Subcutaneous adipose tissue (tissue), 4 donors: ENCODE measurements around the gene CRKL. TPM values are rescaled to one million over a fixed set of nuclear protein-coding genes. Genes with fewer than 3 reads are reported as not detected.

Experiments used
- total RNA-seq, 4 donors: library from RNA; depleted of rRNA; stranded (reverse); fragments of >200 nt; gene quantifications; one replicate each; pipeline ENCODE4 v1.1.0, GENCODE V29; 2016
- TF ChIP-seq, protein P1 (sequence below): fragments of 450-650 bp; IDR thresholded peaks from one replicate; pipeline ENCODE4 v1.5.1; 2016; ENCODE audit warnings: low read depth, mild to moderate bottlenecking, control low read depth, antibody characterized with exemption, moderate library complexity

The CRKL gene
- total RNA-seq, 4 donors from 2014 or later = 32.1 to 39.8 (median 35.9) TPM

DNA sequence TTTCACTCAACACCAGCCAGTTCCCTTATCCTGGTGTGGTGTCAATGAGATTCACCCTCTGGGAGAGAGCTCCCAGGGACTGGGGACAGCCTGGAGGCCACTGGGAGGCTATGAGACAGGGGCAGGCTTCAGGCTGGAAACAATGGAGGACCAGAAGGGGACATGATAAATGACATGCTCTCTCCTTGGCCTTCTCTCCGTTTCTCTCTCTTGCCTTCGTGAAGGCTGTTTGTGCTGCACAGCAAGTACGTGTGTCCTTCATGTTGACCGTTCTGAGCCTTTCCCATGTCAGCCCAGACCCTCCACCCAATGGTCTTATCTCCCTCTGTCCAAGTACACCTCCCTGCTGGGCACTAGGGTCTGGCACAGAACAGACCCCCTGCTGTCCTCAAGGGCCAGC is 63.3 kb downstream of the CRKL start:
- TF ChIP-seq, protein P1, sequence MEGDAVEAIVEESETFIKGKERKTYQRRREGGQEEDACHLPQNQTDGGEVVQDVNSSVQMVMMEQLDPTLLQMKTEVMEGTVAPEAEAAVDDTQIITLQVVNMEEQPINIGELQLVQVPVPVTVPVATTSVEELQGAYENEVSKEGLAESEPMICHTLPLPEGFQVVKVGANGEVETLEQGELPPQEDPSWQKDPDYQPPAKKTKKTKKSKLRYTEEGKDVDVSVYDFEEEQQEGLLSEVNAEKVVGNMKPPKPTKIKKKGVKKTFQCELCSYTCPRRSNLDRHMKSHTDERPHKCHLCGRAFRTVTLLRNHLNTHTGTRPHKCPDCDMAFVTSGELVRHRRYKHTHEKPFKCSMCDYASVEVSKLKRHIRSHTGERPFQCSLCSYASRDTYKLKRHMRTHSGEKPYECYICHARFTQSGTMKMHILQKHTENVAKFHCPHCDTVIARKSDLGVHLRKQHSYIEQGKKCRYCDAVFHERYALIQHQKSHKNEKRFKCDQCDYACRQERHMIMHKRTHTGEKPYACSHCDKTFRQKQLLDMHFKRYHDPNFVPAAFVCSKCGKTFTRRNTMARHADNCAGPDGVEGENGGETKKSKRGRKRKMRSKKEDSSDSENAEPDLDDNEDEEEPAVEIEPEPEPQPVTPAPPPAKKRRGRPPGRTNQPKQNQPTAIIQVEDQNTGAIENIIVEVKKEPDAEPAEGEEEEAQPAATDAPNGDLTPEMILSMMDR = no peak

- TF ChIP-seq, protein P1 = no peak
Measured at GRCh38 chr22:20980938-20981722, 63.9 kb downstream of the CRKL start.

DNA sequence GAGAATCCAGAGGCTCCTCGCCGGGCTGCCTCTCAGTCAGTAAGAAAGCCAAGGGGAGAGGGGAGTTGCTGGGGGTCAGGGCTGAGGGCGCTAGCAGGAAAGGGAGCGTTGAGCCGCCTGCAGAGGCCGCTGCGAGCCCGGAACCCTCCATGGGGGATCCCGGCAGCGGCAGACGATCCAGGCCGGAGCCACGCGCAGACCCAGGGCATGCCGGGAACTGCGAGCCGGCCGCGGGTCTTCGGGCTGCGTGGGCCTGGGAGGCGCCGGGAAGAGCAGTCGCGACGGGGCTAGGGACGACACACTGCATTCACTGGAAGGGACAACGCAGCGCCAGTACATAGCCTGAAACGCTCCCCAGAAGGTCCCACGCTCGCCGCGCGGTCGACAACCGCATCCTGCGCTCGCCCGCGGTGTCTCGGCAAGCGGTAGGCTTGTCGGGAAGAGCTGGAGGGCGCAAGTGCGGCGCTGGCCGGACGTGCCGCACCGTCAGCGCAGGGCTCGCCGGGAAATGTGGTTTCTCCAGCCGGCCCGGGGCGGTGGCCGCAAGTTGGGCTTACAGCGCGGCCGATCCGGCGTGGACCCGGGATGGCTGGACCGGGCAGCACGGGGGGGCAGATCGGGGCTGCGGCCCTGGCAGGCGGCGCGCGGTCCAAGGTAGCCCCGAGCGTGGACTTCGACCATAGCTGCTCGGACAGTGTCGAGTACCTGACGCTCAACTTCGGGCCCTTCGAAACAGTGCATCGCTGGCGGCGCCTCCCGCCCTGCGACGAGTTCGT is 64.8 kb downstream of the CRKL start, which contains the start of gene LZTR1:
Gene LZTR1, plus strand, starts transcription at position 511 of the 776 bp plus-strand sequence. Its CDS starts 75 bp downstream, at position 586.
- TF ChIP-seq, protein P1 = no peak

GRCh38 chr22:20982563-20982882 is 65.3 kb downstream of the CRKL start:
- TF ChIP-seq, protein P1 = no peak

- TF ChIP-seq, protein P1 = no peak
Measured at GRCh38 chr22:20983081-20983771, 66.0 kb downstream of the CRKL start.

DNA sequence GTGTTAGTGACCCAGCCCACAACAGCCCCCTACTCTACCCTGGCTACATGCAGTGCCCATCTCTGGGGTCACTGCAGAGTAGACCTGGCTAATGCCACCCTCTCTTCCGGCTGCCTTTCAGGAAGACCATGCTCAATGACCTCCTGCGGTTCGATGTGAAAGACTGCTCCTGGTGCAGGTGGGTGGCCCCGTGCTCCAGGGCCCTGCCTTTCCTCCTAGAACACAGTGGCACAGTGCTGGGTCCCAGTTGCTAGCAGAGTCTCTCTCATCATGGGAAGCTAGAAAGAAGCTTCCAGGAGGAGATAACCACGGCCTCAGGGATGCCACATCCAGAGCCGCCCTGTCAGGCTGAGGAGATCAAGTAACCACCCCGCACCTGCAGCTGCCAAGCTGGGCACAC is 68.5 kb downstream of the CRKL start:
- TF ChIP-seq, protein P1 = no peak

DNA sequence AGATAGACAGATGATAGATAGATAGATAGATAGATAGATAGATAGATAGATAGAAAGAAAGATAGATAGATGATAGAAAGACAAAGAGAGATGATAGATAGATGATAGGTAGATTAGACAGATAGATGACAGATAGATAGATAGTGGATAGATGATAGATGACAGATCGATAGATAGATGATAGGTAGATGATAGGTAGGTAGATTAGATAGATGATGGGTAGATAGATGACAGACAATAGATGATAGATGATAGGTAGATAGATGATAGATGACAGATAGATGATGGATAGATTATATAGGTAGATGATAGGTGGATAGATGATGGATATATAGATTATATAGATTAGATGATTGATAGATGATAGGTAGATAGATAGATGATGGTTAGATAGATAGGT is 69.2 kb downstream of the CRKL start:
- TF ChIP-seq, protein P1 = no peak
